PC-9 (cell line): ENCODE data around the gene CDHR2. TPM values are rescaled to one million over a fixed set of nuclear protein-coding genes. Genes with fewer than 3 reads are reported as not detected.

ENCODE experiments used
- BruUV-seq: library from RNA; stranded (reverse); fragments of 400-500 nt; replicated peaks from 2 replicates; lab custom pipeline; 2021; lab: Mats Ljungman, UMichigan
- CTCF ChIA-PET: fragments of 300-600 bp; sonication (Branson Sonifier 250); formaldehyde crosslinking; loops from one replicate; lab custom pipeline; 2022; ENCODE audit warnings: antibody characterized with exemption; lab: Charles Lee
- POLR2A ChIA-PET: fragments of 300-600 bp; sonication (Branson Sonifier 250); formaldehyde crosslinking; loops from one replicate; lab custom pipeline; 2022; ENCODE audit warnings: antibody characterized with exemption; ENCODE audit not compliant: unreplicated experiment; lab: Charles Lee
- DNase-seq, 2 experiments: peaks; one replicate each; pipeline versions ENCODE4 v3.0.0 to v3.0.0-alpha.2; 2015 to 2022; ENCODE audit warnings: mixed read lengths in 1 of 2
- H2AFZ ChIP-seq: fragments of 200-600 bp; sonication (generic); 2 replicates; pipeline ENCODE4 v1.8.1; 2017; ENCODE audit warnings: antibody characterized with exemption
- H3F3A ChIP-seq: fragments of 200-600 bp; sonication (generic); 2 replicates; pipeline ENCODE4 v1.8.1; 2017; ENCODE audit warnings: antibody characterized with exemption, mild to moderate bottlenecking, low read depth; ENCODE audit not compliant: insufficient read depth
- H3K27ac ChIP-seq: fragments of 200-600 bp; sonication (generic); 2 replicates; pipeline ENCODE4 v1.6.1; 2016; ENCODE audit warnings: mixed run types
- H3K27me3 ChIP-seq: fragments of 200-600 bp; sonication (generic); 2 replicates; pipeline ENCODE4 v1.6.1; 2016; ENCODE audit warnings: low read depth, mixed run types; ENCODE audit not compliant: insufficient read depth
- H3K36me3 ChIP-seq: fragments of 200-600 bp; sonication (generic); 2 replicates; pipeline ENCODE4 v1.6.1; 2016; ENCODE audit warnings: low read depth, mixed run types
- H3K4me1 ChIP-seq: fragments of 200-600 bp; sonication (generic); replicated peaks from 2 replicates; pipeline ENCODE4 v1.6.1; 2016; ENCODE audit warnings: mixed run types; ENCODE audit not compliant: insufficient read depth
- H3K4me2 ChIP-seq: fragments of 200-600 bp; sonication (generic); 2 replicates; pipeline ENCODE4 v1.6.1; 2017; ENCODE audit warnings: mixed run types
- H3K4me3 ChIP-seq: fragments of 200-600 bp; sonication (generic); 2 replicates; pipeline ENCODE4 v1.6.1; 2016; ENCODE audit warnings: mixed run types
- H3K79me2 ChIP-seq: fragments of 200-600 bp; sonication (generic); 2 replicates; pipeline ENCODE4 v1.6.1; 2017; ENCODE audit warnings: low read depth, mixed run types
- H3K9me2 ChIP-seq: fragments of 200-600 bp; sonication (generic); 2 replicates; pipeline ENCODE4 v1.8.1; 2017; ENCODE audit warnings: mild to moderate bottlenecking; ENCODE audit not compliant: insufficient read depth
- H3K9me3 ChIP-seq: fragments of 200-600 bp; sonication (generic); 2 replicates; pipeline ENCODE4 v1.8.1; 2016; ENCODE audit warnings: low read depth; ENCODE audit not compliant: insufficient read depth
- H4K20me1 ChIP-seq: fragments of 200-600 bp; sonication (generic); 2 replicates; pipeline ENCODE4 v1.8.1; 2017; ENCODE audit not compliant: insufficient read depth
- CTCF ChIP-seq: fragments of 200-600 bp; sonication (generic); conservative IDR thresholded peaks from 2 replicates; pipeline ENCODE4 v1.6.1; 2017; ENCODE audit warnings: mixed run types, antibody characterized with exemption, mild to moderate bottlenecking, moderate library complexity
- EZH2 ChIP-seq: fragments of 200-600 bp; sonication (generic); IDR thresholded peaks from 2 replicates; pipeline ENCODE4 v1.8.0; 2017; ENCODE audit warnings: antibody characterized with exemption, low read depth
- intact Hi-C: fragments of 100-400 bp; cut with micrococcal nuclease; formaldehyde crosslinking; loops from one replicate; pipeline ENCODE4 v1.10.0; 2022; ENCODE audit not compliant: unreplicated experiment
- total RNA-seq: library from RNA; stranded (reverse); gene quantifications from 2 replicates; pipeline ENCODE4 v1.2.3, GENCODE V29; 2021

CDHR2 gene
- total RNA-seq, 1 experiment from 2014 or later: not detected

- no peaks in the 10 kb centered on the region for H3K4me1 ChIP-seq
- H2AFZ ChIP-seq: no peak overlapping the region
- H3K4me2 ChIP-seq: no peak overlapping the region
- intact Hi-C loops: no loop called here
- no peaks in the 10 kb centered on the region for H3K9me2 ChIP-seq
- no TSS peak for BruUV-seq
- POLR2A ChIA-PET: no interaction called here
- H3K4me3 ChIP-seq: no peak overlapping the region
- H3K36me3 ChIP-seq: no peaks in the 10 kb centered on the region
- no peak for TF ChIP-seq EZH2
- no peak for TF ChIP-seq CTCF
- no peaks in the 10 kb centered on the region for H4K20me1 ChIP-seq
- H3F3A ChIP-seq: peaks cover 5% of the 10 kb centered on the region; the same call in 1 of the 2 replicates
- DNase-seq: no peak
- no peaks in the 10 kb centered on the region for H3K27me3 ChIP-seq
- no peak overlapping the region for H3K27ac ChIP-seq
- CTCF ChIA-PET: no interaction called here
- no peaks in the 10 kb centered on the region for H3K9me3 ChIP-seq
- no peaks in the 10 kb centered on the region for H3K79me2 ChIP-seq
These were observed 13.0 kb downstream of the CDHR2 start for GRCh38 chr5:176562189-176562588.

- Histone ChIP-seq H2AFZ (no peak overlapping the region), H3K4me2 (no peak overlapping the region), H3K36me3 (no peaks in the 10 kb centered on the region), H3K27ac (no peak overlapping the region), H3K9me3 (no peaks in the 10 kb centered on the region), H3F3A (peaks cover 4% of the 10 kb centered on the region; the same call in 1 of the 2 replicates), H4K20me1 (no peaks in the 10 kb centered on the region), H3K79me2 (no peaks in the 10 kb centered on the region), H3K4me3 (no peak overlapping the region), H3K27me3 (no peaks in the 10 kb centered on the region), H3K4me1 (no peaks in the 10 kb centered on the region), H3K9me2 (no peaks in the 10 kb centered on the region)
- intact Hi-C loops: no loop called here
- TF ChIP-seq EZH2 (no peak), CTCF (no peak)
- POLR2A ChIA-PET: no interaction called here
- CTCF ChIA-PET: no interaction called here
- no TSS peak for BruUV-seq
- DNase-seq: no peak
These were observed 14.9 kb downstream of the CDHR2 start for GRCh38 chr5:176564002-176564401.

GRCh38 chr5:176565760-176566288 is 16.7 kb downstream of the CDHR2 start:
- CTCF ChIA-PET: interaction anchor here (0.6 kb wide), 1 partner anchor 214 kb away, joined by 7 read pairs; no protein-coding TSS in a partner anchor
- H3K4me2 ChIP-seq: no peak overlapping the region
- no TSS peak for BruUV-seq
- POLR2A ChIA-PET: interaction anchor here (0.6 kb wide), 1 partner anchor 183 kb away, joined by 5 read pairs; no protein-coding TSS in a partner anchor
- H3K27me3 ChIP-seq: no peaks in the 10 kb centered on the region
- no peaks in the 10 kb centered on the region for H3F3A ChIP-seq
- no peak overlapping the region for H3K4me3 ChIP-seq
- H2AFZ ChIP-seq: no peak overlapping the region
- no peaks in the 10 kb centered on the region for H3K9me3 ChIP-seq
- intact Hi-C loops: no loop called here
- H4K20me1 ChIP-seq: no peaks in the 10 kb centered on the region
- DNase-seq: no peak
- no peaks in the 10 kb centered on the region for H3K4me1 ChIP-seq
- TF ChIP-seq CTCF (no peak), EZH2 (no peak)
- H3K9me2 ChIP-seq: no peaks in the 10 kb centered on the region
- no peak overlapping the region for H3K27ac ChIP-seq
- H3K79me2 ChIP-seq: no peaks in the 10 kb centered on the region
- no peaks in the 10 kb centered on the region for H3K36me3 ChIP-seq
